AG09309 (cell line): ENCODE data around the gene EMP3.

Source experiments
- DNase-seq: peaks from one replicate; pipeline ENCODE4 v3.0.0-alpha.2; 2010; ENCODE audit warnings: low read depth
- H3K4me3 ChIP-seq: 2 replicates; pipeline ENCODE4 v1.5.1; 2011; ENCODE audit warnings: mild to moderate bottlenecking, low read depth, low read length, moderate library complexity; ENCODE audit not compliant: control insufficient read depth
- TF ChIP-seq, protein P1 (sequence below): IDR thresholded peaks from 2 replicates; pipeline ENCODE4 v1.5.1; 2011; ENCODE audit warnings: mild to moderate bottlenecking, low read depth, low read length, inconsistent platforms; ENCODE audit not compliant: insufficient read depth, control insufficient read depth; ENCODE audit errors: missing control alignments

EMP3 gene

GRCh38 chr19:48348045-48348444, 22.7 kb downstream of the EMP3 start:
- no peak for DNase-seq
- TF ChIP-seq, protein P1, sequence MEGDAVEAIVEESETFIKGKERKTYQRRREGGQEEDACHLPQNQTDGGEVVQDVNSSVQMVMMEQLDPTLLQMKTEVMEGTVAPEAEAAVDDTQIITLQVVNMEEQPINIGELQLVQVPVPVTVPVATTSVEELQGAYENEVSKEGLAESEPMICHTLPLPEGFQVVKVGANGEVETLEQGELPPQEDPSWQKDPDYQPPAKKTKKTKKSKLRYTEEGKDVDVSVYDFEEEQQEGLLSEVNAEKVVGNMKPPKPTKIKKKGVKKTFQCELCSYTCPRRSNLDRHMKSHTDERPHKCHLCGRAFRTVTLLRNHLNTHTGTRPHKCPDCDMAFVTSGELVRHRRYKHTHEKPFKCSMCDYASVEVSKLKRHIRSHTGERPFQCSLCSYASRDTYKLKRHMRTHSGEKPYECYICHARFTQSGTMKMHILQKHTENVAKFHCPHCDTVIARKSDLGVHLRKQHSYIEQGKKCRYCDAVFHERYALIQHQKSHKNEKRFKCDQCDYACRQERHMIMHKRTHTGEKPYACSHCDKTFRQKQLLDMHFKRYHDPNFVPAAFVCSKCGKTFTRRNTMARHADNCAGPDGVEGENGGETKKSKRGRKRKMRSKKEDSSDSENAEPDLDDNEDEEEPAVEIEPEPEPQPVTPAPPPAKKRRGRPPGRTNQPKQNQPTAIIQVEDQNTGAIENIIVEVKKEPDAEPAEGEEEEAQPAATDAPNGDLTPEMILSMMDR: no peak
- H3K4me3 ChIP-seq: no peak overlapping the region

DNA sequence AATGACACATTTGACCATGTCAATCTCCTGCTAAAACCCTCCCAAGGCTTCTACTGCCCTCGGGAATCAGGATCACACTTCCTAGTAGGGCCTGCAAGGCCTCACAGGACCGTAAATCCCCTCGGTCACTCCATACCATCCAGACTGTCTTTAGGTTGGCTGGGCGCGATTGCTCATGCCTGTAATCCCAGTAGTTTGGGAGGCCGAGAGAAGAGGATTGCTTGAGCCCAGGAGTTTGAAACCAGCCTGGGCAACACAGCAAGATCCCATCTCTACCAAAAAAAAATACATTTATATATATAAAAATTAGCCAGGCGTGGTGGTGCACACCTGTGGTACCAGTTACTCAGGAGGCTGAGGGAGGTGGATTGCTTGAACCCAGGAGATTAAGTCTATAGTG, 23.4 kb downstream of the EMP3 start:
- DNase-seq: no peak
- TF ChIP-seq, protein P1: no peak
- H3K4me3 ChIP-seq: no peak overlapping the region

- TF ChIP-seq, protein P1: no peak
Measured at GRCh38 chr19:48350856-48351255, 25.5 kb downstream of the EMP3 start.

GRCh38 chr19:48351341-48351752, 26.0 kb downstream of the EMP3 start:
- DNase-seq: no peak
- TF ChIP-seq, protein P1: peak; percentile 81
- no peak overlapping the region for H3K4me3 ChIP-seq

More at GRCh38 chr19:48350856-48351255, 25.5 kb downstream of the EMP3 start:
- H3K4me3 ChIP-seq: no peak overlapping the region
- DNase-seq: no peak

DNA sequence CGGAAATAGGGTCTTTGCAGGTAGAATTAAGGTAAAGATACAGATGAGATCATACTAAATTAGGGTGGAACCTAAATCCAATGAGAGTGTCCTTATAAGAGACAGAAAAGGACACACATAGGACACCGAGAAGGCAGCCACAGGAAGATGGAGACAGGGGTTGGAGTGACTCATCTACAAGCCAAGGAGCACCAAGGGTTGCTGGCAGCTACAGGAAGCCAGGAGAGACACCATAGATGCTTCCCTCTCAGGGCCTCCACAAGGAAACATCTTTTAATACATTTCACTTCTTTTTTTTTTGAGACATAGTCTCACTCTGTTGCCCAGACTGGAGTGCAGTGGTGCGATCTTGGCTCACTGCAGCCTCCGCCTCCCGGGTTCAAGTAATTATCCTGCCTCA, 28.3 kb downstream of the EMP3 start:
- no peak for DNase-seq
- TF ChIP-seq, protein P1: no peak
- H3K4me3 ChIP-seq: no peak overlapping the region

DNA sequence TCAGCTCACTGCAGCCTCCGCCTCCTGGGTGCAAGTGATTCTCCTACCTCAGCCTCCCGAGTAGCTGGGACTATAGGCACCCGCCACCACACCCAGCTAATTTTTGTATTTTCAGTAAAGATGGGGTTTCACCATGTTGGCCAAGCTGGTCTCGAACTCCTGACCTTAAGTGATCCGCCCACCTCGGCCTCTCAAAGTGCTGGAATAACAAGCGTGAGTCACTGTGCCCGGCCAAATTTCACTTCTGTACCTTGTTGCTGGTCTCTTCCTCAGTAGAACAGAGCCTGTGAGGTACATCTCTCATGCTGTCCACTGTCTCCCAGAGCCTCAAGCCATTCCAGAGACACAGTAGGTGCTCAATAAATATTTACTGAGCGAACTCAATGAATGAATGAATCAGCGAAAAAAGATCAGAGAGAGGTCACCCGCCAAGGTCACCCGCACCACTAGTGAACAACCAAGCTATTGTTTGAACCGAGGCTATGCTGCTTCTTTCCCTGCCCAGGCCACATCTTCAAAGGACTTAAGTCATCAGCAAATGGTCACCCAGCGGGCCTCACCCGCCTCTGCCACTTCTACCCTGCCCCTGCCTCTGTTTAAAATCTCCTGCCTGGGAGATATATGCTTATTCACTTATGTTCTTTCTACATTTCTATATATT, 29.1 kb downstream of the EMP3 start:
- TF ChIP-seq, protein P1: no peak
- no peak for DNase-seq
- no peak overlapping the region for H3K4me3 ChIP-seq
